SH-SY5Y (cell line): Measurements from ENCODE around the gene KBTBD12.

ENCODE experiments used
- GATA2 ChIP-seq: IDR thresholded peaks from 2 replicates; pipeline ENCODE4 v1.6.1; 2011; ENCODE audit warnings: mild to moderate bottlenecking, low read depth, low read length
- GATA3 ChIP-seq: IDR thresholded peaks from 2 replicates; pipeline ENCODE4 v1.6.1; 2011; ENCODE audit warnings: low read depth, mild to moderate bottlenecking, low read length, moderate library complexity

DNA sequence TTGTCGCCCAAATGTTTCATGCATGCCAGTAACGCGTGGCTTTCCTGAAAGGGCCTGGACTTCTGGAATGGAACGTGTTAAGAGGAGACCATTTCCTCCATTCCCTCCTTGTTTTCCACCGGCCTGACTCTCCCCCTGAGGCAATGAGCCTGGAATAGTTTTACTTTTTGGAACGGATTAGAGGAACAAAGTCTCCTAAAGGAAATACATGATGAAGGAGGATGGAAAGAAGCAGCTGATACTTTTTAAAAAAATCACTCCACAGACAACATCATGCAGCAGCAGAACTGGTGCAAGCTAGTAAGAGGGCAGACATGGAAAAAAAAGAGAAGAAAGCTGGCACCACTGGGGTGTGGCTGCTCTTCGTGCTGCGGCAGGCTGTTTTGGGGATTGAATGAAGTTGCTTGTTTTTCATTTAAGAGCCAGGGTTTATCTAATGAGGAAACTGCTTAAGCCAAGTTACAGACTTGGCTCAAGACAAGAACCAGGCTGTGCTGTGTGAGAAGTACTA, 3.6 kb upstream of the KBTBD12 start:
- TF ChIP-seq GATA3 (no peak), GATA2 (no peak)
